Endothelial cell of umbilical vein (primary cell): ENCODE measurements around the gene KCTD6. TPM values are rescaled to one million over a fixed set of nuclear protein-coding genes. Genes with fewer than 3 reads are reported as not detected.
"Not testable (repeated sequence)": the region's sequence is repeated elsewhere in the genome, so short reads cannot be mapped to it uniquely, and the experiment has no call there.

ENCODE experiments used
- BruUV-seq: library from RNA; stranded (reverse); fragments of 400-500 nt; replicated peaks from 2 replicates; lab custom pipeline; 2021; lab: Mats Ljungman, UMichigan
- CTCF ChIA-PET: fragments of 300-600, 350-600 bp; sonication (Branson Sonifier 250); formaldehyde crosslinking; loops from one replicate; lab custom pipeline; 2021; ENCODE audit warnings: antibody characterized with exemption, inconsistent platforms; lab: Charles Lee
- POLR2A ChIA-PET: fragments of 300-600, 350-600 bp; sonication (Branson Sonifier 250); formaldehyde crosslinking; loops from one replicate; lab custom pipeline; 2021; ENCODE audit warnings: antibody characterized with exemption, inconsistent platforms; lab: Charles Lee
- DNase-seq: peaks from one replicate; pipeline ENCODE4 v3.0.0-alpha.2; 2011; ENCODE audit warnings: low read depth, low spot score
- FAIRE-seq: peaks from 2 replicates; lab custom pipeline; 2011; peaks lifted over from hg19 to GRCh38; lab: Jason Lieb, UNC
- H2AFZ ChIP-seq: 2 replicates; pipeline ENCODE4 v1.6.0; 2012; ENCODE audit warnings: low read depth, low read length, control low read depth, inconsistent platforms
- H3K27ac ChIP-seq: 2 replicates; pipeline ENCODE4 v1.5.1; 2011; ENCODE audit warnings: low read depth, mild to moderate bottlenecking, control low read depth, low read length, moderate library complexity; ENCODE audit not compliant: insufficient read depth
- H3K27me3 ChIP-seq, 2 experiments: 2 replicates each; pipeline versions ENCODE4 v1.6.0 to v1.6.1; 2011; ENCODE audit warnings: low read length in 2 of 2, mixed read lengths in 1 of 2; ENCODE audit not compliant: control insufficient read depth in 2 of 2, insufficient read depth in 2 of 2
- H3K36me3 ChIP-seq, 2 experiments: 2 replicates in 1 of 2; 3 replicates in 1 of 2; pipeline ENCODE4 v1.5.1; 2011; ENCODE audit warnings: low read length in 2 of 2, mild to moderate bottlenecking in 1 of 2, moderate library complexity in 1 of 2; ENCODE audit not compliant: control insufficient read depth in 2 of 2, insufficient read depth in 2 of 2; ENCODE audit errors: extremely low read depth in 1 of 2
- H3K4me1 ChIP-seq: 3 replicates; pipeline ENCODE4 v1.5.1; 2011; ENCODE audit warnings: mild to moderate bottlenecking, low read length; ENCODE audit not compliant: control insufficient read depth, insufficient read depth; ENCODE audit errors: extremely low read depth
- H3K4me2 ChIP-seq: 2 replicates; pipeline ENCODE4 v1.6.1; 2011; ENCODE audit warnings: low read length, control low read depth, mixed read lengths; ENCODE audit not compliant: insufficient read depth
- H3K4me3 ChIP-seq, 3 experiments: fragments of 200-600 bp in 1 of 3; sonication (generic), shearing (Covaris generic) in 1 of 3; replicated peaks in 1 of 3; 2 replicates each; pipeline ENCODE4 v1.5.1; 2011 to 2016; ENCODE audit warnings: control low read depth in 3 of 3, low read length in 3 of 3, mild to moderate bottlenecking in 2 of 3, inconsistent platforms in 1 of 3, low read depth in 1 of 3, moderate library complexity in 1 of 3; ENCODE audit not compliant: insufficient read depth in 1 of 3
- H3K79me2 ChIP-seq: 2 replicates; pipeline ENCODE4 v1.6.0; 2012; ENCODE audit warnings: low read length, inconsistent platforms; ENCODE audit not compliant: control insufficient read depth, insufficient read depth
- H3K9ac ChIP-seq: replicated peaks from 2 replicates; pipeline ENCODE3; 2011; ENCODE audit warnings: low read length, control low read depth; ENCODE audit not compliant: insufficient read depth; ENCODE audit errors: extremely low read depth
- H3K9me1 ChIP-seq: replicated peaks from 3 replicates; pipeline ENCODE4 v1.6.0; 2011; ENCODE audit warnings: mild to moderate bottlenecking, low read length; ENCODE audit not compliant: control insufficient read depth, insufficient read depth; ENCODE audit errors: extremely low read depth
- H3K9me3 ChIP-seq: replicated peaks from 2 replicates; pipeline ENCODE4 v1.5.1; 2012; ENCODE audit warnings: low read length, inconsistent platforms; ENCODE audit not compliant: control insufficient read depth, insufficient read depth
- H4K20me1 ChIP-seq: replicated peaks from 2 replicates; pipeline ENCODE3; 2011; ENCODE audit warnings: mild to moderate bottlenecking, low read length; ENCODE audit not compliant: control insufficient read depth, insufficient read depth; ENCODE audit errors: extremely low read depth
- FOS ChIP-seq: IDR thresholded peaks from 2 replicates; pipeline ENCODE4 v1.6.1; 2011; ENCODE audit warnings: mild to moderate bottlenecking, low read length, moderate library complexity, borderline replicate concordance; ENCODE audit not compliant: insufficient read depth
- JUN ChIP-seq: IDR thresholded peaks from 2 replicates; pipeline ENCODE4 v1.6.1; 2011; ENCODE audit warnings: borderline replicate concordance, low read depth; ENCODE audit not compliant: insufficient read length, insufficient read depth
- MAX ChIP-seq: IDR thresholded peaks from 2 replicates; pipeline ENCODE4 v1.6.1; 2011; ENCODE audit not compliant: insufficient read depth, insufficient read length
- POLR2AphosphoS5 ChIP-seq: IDR thresholded peaks from 2 replicates; pipeline ENCODE4 v1.6.1; 2012; ENCODE audit warnings: low read depth, mild to moderate bottlenecking, control low read depth, low read length, moderate library complexity; ENCODE audit not compliant: insufficient read depth
- dilution Hi-C: fragments of 300-500 bp; cut with MboI; formaldehyde crosslinking; loops from one replicate; pipeline ENCODE4 v1.15.0; 2019; ENCODE audit warnings: low sequenced_read_pairs; ENCODE audit not compliant: extremely low pct_ligation_motif_present
- intact Hi-C: fragments of 100-400 bp; cut with micrococcal nuclease; formaldehyde crosslinking; loops from one replicate; pipeline ENCODE4 v1.10.0; 2022
- polyA plus RNA-seq, 4 experiments: library from polyadenylated mRNA; depleted of rRNA in 3 of 4; stranded (reverse) in 3 of 4; unstranded in 1 of 4; fragments of >200 nt; gene quantifications; 2 replicates each; pipeline versions ENCODE4 v1.2.1 to v1.2.3, GENCODE V29; 2011 to 2012; ENCODE audit warnings: missing spikeins in 1 of 4
- total RNA-seq: library from RNA; stranded (reverse); gene quantifications from 2 replicates; pipeline ENCODE4 v1.2.3, GENCODE V29; 2021

The KCTD6 gene
- total and polyA plus RNA-seq, 2 donors (not counting 3 experiments of a cell fraction or from before 2014, with no cell fraction given), result 6.4 TPM

- no peak overlapping the region for H3K4me3 ChIP-seq
- POLR2A ChIA-PET, result interaction anchor here (0.6 kb wide), 1 partner anchor 93 kb away, joined by 7 read pairs; no protein-coding TSS in a partner anchor
- intact Hi-C loops (loop anchor here (1.0 to 5.0 kb wide), 2 partner anchors 35 to 194 kb away; partner anchors contain the start of gene PXK), dilution Hi-C loops (no loop called here)
- H3K4me2 ChIP-seq, result no peak overlapping the region
- TF ChIP-seq FOS (peak; percentile 87), JUN (peak; percentile 71), POLR2AphosphoS5 (peak; percentile 26), MAX (no peak)
- H2AFZ ChIP-seq, result no peak overlapping the region
- no peak overlapping the region for H3K27ac ChIP-seq
- no peaks in the 10 kb centered on the region for H4K20me1 ChIP-seq
- H3K9ac ChIP-seq, result no peak overlapping the region
- peaks cover 18% of the 10 kb centered on the region for H3K4me1 ChIP-seq
- no peaks in the 10 kb centered on the region for H3K9me3 ChIP-seq
- no peaks in the 10 kb centered on the region for H3K9me1 ChIP-seq
- no TSS peak for BruUV-seq
- H3K27me3 ChIP-seq, result no peaks in the 10 kb centered on the region
- peak; percentile 58 for DNase-seq
- H3K36me3 ChIP-seq, result no peaks in the 10 kb centered on the region
- FAIRE-seq, result peak; percentile 98
- CTCF ChIA-PET, result interaction anchor here (0.8 to 1.4 kb wide), 5 partner anchors 34 to 220 kb away, joined by 3 to 9 read pairs (median 5); partner anchors contain the start of genes HTD2, KCTD6 and RPP14
- no peaks in the 10 kb centered on the region for H3K79me2 ChIP-seq
Measured at GRCh38 chr3:58526515-58526957, 34.6 kb downstream of the KCTD6 start.

GRCh38 chr3:58527440-58527839 lies 35.5 kb downstream of the KCTD6 start:
- intact Hi-C loops, result loop anchor here (5.0 kb wide), 1 partner anchor 195 kb away; the partner anchor contains the start of gene PXK
- H3K27me3 ChIP-seq, H3K79me2 ChIP-seq, dilution Hi-C loops, DNase-seq, POLR2A ChIA-PET, H3K36me3 ChIP-seq, H3K27ac ChIP-seq, H4K20me1 ChIP-seq, H3K9me3 ChIP-seq, H3K4me3 ChIP-seq, FAIRE-seq, H2AFZ ChIP-seq, H3K9ac ChIP-seq, H3K9me1 ChIP-seq, H3K4me2 ChIP-seq, BruUV-seq: not testable (repeated sequence)
- CTCF ChIA-PET, result interaction anchor here (1.1 to 2.6 kb wide), 5 partner anchors 35 to 221 kb away, joined by 4 to 16 read pairs (median 9); partner anchors contain the start of genes HTD2, KCTD6 and RPP14
- peaks cover 18% of the 10 kb centered on the region for H3K4me1 ChIP-seq
